ENCODE results near the gene MAST2.

The MAST2 gene

DNA sequence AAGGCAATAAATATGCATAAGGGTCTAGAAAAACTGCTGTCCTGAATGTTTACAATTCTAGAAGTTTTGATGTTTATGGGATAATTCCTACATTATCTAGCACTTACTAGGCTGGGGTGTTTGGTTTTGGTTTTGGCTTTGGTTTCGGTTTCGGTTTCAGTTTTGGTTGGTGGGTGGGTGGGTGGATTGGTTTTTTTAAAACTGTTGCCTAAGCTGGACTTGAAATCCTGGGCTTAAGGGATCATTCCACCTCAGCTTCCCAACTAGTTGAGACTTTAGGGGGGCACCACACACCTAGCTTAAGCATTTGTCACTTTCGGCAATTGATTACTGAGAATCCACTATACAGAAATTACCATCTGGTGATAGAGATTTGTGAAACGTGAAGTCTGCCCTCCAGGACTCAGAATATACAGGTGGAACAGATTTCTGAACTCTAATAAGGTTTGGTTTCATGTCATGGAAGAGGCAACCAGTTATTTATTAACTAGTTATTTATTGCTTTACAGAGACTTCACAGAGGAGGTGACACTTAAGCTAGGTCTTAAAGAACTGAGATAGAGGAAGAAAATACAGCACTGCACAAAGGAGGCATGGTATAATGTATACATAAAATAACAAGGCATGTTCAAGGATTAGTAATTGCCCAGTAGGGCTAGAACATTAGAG lies 259.4 kb downstream of the MAST2 start:
- DNase-seq (ENCODE audit: low read depth in 2 of 2) = no peak

DNA sequence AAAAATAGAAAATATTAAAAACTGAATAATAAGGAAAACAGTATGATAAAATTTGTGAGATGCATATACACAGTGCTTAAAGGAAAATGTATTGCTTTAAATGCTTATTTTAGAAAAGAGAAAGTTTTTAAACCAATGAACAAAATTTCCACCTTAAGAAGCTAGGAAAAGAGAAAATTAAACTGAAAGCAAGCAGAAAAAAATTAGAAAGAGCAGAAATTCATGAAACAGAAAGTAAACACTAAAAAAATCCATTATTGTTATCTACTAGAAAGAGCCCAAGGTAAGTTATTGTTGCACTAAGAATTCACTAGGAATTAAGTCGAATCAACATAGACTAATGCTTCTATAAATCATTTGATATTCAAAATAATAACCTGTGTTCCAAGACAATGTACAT lies 261.3 kb downstream of the MAST2 start:
- DNase-seq (ENCODE audit: low read depth in 2 of 2) = no peak

DNA sequence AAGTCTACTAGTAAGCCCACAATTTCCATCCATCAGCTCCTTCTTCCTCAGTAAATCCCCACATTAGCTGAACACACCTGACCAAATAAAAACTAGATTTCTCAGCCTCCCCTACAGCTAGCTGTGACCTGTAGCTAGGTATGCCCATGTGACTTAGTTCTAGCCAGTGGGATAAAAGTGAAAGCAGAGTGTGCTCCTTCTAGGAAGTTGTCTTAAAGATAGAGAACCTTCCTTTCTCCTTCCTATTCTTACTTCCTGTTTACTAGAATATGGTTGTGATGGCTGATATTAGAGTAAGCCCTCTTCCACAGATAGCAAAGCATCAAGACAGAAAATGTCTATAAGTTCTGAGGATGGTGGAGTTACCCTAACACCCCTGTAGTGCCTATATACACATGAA lies 262.0 kb downstream of the MAST2 start:
- no peak for DNase-seq (ENCODE audit: low read depth in 2 of 2)

DNA sequence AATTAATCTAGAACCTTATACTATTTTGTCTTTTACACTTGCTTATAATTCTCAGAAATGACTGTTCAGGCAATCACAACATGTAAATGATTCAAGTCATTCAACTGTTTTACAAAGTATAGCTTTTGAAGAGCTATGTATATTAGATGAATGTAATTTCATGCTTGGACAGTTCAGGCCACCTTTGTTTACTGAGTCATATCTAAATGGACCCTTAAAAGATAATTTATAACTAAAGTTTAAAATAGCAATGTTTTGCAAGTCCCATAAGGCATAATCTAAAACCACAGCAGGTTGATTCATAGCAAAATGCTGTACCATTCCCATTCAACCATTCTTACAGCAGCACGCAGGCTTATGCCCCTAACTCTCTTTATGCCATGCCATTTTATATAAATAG lies 264.2 kb downstream of the MAST2 start:
- no peak for DNase-seq (ENCODE audit: low read depth in 2 of 2)

DNA sequence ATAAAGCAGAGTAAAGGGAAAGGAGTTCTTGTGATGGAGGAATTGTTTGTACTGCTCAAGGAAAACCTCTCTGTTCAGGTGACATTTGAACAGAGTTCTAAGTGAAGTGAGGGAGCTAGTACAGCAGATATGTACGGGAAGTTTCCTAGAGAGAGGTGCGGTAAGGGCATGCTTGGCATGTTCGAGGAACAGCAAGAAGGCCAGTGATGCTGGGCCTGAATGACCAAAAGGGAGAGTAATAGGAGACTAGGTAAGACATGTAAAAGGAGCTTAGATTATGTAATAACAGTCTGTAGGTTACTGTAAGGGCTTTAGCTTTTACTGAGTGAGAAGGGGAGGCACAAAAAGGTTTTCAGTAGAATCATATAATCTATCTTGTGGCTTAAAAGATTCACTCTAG lies 265.1 kb downstream of the MAST2 start:
- DNase-seq (ENCODE audit: low read depth in 2 of 2) = no peak

DNA sequence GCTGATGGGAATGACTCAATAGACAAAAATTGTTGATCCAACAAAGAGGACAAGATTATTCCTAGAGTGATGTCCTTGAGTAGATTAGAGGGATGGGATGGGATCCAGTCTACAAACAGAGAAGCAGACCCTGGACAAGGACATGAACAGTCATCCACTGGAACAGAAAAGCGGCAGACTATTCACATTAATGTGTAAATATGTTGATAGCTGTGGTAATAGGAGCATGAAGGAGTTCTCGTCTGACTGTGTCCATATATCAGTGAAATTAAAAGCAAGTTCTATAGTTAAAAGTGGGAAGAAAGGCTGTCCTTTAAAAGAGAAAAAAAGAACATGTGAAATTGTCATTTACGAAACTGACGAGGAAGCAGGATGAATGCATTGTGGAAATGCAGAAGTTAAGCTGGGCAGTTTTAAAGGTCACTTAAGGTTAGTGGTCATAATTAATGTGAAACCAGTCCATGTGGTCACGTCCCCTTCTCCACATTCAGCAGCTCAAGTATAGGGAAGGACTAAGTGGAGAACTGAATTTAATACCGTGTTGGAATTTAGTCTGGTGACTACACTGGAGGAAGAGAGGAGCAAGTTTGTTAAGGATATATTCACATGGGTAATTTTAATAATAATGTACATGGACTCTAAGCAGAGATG lies 266.9 kb downstream of the MAST2 start:
- DNase-seq (ENCODE audit: low read depth in 2 of 2) = no peak

DNA sequence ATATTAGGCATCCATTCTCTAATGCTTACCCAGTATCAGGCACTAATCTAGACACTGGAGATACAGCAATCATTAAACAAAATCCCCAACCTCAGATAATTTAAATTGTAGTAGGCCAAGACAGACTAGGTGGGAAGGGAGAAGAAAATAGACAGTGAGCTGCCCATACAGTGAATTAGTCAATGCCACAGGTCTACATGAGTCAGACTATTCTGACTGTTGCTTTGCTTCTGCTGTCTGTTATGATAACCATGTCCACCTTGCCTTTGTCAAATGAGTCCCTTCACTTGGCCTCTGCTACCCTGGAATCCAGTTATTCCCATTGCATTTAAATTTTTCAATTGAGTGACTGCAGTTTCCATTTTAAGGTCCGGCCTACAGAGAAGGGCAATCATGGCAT lies 269.6 kb downstream of the MAST2 start:
- DNase-seq (ENCODE audit: low read depth in 2 of 2) = no peak

DNA sequence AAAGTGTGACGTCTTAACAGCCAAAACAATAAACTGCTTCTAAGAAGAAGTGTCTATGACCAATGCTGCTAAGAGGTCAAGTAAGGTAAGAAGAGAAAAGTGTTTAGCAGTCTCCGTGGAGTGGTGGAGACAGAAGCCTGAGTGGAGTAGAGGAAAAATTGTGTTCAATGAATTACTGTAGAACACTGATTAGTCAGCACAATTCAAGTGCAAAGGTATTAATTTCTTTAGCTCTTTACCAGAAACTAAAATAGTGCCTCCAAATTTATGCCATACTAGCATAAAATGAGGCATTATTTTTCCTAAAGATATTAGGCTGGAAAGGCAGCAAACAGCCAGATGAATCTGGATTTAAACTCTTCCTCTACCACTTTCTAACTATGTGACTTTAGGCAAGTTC lies 272.9 kb downstream of the MAST2 start:
- no peak for DNase-seq (ENCODE audit: low read depth in 2 of 2)

DNA sequence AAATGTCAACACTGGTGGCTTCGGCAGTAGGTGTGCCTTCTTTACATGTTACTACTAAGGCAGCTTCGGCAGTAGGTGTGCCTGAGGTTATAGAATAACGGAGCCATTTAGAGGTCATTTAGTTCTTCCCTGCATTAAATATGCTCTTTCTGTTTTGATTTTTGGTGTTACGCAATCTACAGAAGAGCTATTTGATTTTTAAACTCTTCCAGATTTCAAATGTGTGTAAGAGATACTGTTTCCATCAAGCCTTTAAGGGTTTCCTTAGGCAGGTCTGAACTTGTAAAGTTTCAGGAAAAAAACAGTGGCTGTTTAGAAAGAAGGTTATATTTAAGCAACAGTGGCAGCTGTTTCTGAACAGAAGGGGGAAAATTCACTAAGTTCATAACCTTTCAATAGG lies 274.2 kb downstream of the MAST2 start:
- no peak for DNase-seq (ENCODE audit: low read depth in 2 of 2)

DNA sequence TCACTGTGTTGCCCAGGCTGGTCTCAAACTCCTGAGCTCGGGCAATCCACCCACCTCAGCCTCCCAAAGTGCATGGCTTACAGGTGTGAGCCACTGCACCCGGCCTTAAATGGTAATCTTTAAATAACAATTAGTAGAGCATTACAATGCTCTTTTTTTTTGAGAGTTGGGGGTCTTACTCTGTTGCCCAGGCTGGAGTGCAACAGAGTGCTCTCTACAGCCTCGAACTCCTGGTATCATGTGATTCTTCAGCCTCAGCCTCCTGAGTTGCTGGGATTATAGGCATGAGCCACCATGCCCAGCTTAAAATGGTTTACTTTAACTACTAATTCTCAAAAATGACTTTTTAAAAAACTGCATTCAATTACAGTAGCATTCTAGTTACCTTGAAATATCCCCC lies 276.8 kb downstream of the MAST2 start:
- DNase-seq (ENCODE audit: low read depth in 2 of 2) = no peak

DNA sequence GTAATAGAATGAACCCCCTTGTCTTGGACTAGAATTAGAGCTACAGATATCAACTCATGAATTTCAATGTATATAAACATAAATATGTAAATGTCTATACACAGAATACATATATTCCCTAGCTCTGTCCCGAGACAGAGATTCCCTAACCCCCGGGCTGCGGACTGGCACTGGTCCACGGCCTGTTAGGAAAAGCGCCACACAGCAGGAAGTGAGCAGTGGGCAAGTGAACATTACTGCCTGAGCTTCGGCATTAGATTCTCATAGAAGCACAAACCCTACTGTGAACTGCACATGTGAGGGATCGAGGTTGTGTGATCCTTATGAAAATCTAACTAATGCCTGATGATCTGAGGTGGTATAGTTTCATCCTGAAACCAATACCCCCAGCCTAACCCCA lies 277.8 kb downstream of the MAST2 start:
- no peak for DNase-seq (ENCODE audit: low read depth in 2 of 2)

DNA sequence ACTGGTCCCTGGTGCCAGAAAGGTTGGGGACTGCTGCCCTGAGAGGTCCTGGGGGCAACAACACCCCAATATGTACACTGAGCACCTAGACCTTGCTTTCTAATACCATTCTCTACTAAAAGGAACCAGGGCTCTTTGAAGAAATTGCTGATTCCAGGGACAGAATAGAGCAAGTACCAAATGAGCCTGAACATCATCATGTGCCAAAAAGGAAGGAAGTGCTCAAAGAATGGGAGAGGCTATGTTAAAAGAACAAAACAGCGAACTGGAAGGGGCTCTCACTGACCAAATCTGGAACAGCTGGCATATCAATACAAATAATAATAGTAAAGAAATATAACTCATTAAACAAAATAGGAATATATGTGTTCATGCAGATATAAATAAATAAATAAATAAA lies 278.2 kb downstream of the MAST2 start:
- DNase-seq (ENCODE audit: low read depth in 2 of 2) = no peak

DNA sequence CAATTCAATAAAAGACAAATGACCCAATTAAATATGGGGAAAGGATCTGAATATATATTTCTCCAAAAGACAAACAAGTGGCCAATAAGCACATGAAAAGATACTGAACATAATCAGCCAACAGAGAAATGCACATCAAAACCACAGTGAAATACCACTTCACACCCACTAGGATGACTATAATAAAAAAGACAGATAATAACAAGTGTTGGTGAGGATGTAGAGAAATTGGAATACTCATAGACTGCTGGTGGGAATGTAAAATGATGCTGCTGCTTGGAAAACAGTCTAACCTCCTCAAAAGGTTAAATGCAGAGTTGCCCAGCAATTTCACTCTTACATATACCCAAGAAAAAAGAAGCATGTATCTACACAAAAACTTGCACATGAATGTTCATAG lies 280.2 kb downstream of the MAST2 start:
- DNase-seq (ENCODE audit: low read depth in 2 of 2) = no peak

DNA sequence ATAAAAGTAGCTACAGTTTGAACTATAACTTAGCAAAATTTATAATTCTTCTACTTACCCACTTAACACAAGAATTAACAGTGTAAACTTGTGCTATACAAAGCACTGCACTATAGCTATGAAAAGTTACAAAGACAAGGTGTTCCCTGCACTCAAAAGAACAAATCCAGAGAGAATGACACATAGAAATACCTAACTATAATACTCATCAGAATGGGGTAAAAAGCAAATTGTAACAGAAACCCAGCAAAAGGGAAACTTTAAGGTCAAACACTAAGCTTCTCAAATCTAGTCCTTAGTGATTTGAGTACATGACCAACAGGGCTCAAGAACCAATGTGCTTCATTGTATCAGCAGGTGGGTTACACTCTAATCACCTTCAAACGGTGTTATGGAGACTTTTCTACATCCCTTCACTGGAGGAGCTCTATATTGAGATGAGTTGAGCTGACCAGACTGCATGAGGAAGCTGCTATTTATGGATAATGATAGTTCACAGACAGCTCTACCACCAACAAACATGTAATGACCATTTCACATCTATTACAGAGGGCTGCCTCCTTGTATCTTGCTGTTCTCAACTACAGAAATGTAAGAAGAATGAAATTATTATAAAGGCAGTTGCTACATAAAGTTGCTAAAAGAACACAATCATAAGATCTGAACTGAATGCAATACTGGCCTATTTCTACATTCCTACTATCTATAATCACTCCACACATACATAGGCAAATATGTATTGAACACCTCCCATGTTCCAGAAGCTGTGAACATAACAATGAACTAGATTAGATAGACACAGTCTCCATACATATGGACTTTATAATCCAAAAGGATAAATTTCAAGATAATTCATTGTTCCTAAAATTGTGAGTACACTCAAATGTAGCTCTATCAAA lies 281.4 kb downstream of the MAST2 start:
- DNase-seq (ENCODE audit: low read depth in 2 of 2) = no peak
